Measurements from ENCODE around the gene NDUFA6. TPM values are rescaled to one million over a fixed set of nuclear protein-coding genes. Genes with fewer than 3 reads are reported as not detected.

The NDUFA6 gene
- total RNA-seq, 1 donor from 2014 or later, result 90.1 TPM

GRCh38 chr22:42069801-42070516, 20.6 kb downstream of the NDUFA6 start:
- Mint-ChIP-seq H3K27ac (ENCODE audit: unreplicated experiment) (no peak overlapping the region), H3K27me3 (ENCODE audit: unreplicated experiment) (peaks cover 5% of the 10 kb centered on the region), H3K4me3 (ENCODE audit: unreplicated experiment) (peak overlapping the region; percentile 88), H3K4me1 (ENCODE audit: low read depth, unreplicated experiment) (peaks cover 8% of the 10 kb centered on the region), H3K9me3 (ENCODE audit: unreplicated experiment) (peaks cover 8% of the 10 kb centered on the region), H3K36me3 (ENCODE audit: unreplicated experiment) (peaks cover 7% of the 10 kb centered on the region)
- DNase-seq, result no peak
- TF ChIP-seq CTCF (IDR thresholded peaks at IDR 0.05; ENCODE audit: partially characterized antibody, unreplicated experiment), result no peak

- H3K27me3 Mint-ChIP-seq (ENCODE audit: unreplicated experiment), result peaks cover 4% of the 10 kb centered on the region
- no peak overlapping the region for H3K4me3 Mint-ChIP-seq (ENCODE audit: unreplicated experiment)
- H3K27ac Mint-ChIP-seq (ENCODE audit: unreplicated experiment), result no peak overlapping the region
- peaks cover 6% of the 10 kb centered on the region for H3K4me1 Mint-ChIP-seq (ENCODE audit: low read depth, unreplicated experiment)
- no peak for DNase-seq
- H3K36me3 Mint-ChIP-seq (ENCODE audit: unreplicated experiment), result peaks cover 6% of the 10 kb centered on the region
- peaks cover 8% of the 10 kb centered on the region for H3K9me3 Mint-ChIP-seq (ENCODE audit: unreplicated experiment)
- no peak for TF ChIP-seq CTCF (IDR thresholded peaks at IDR 0.05; ENCODE audit: partially characterized antibody, unreplicated experiment)
Measured at GRCh38 chr22:42068291-42068690, 22.3 kb downstream of the NDUFA6 start.

- no peak for TF ChIP-seq CTCF (IDR thresholded peaks at IDR 0.05; ENCODE audit: partially characterized antibody, unreplicated experiment)
- H3K4me1 Mint-ChIP-seq (ENCODE audit: low read depth, unreplicated experiment), result peaks cover 3% of the 10 kb centered on the region
- peaks cover 6% of the 10 kb centered on the region for H3K36me3 Mint-ChIP-seq (ENCODE audit: unreplicated experiment)
- H3K27me3 Mint-ChIP-seq (ENCODE audit: unreplicated experiment), result peaks cover 4% of the 10 kb centered on the region
- H3K27ac Mint-ChIP-seq (ENCODE audit: unreplicated experiment), result no peak overlapping the region
- H3K4me3 Mint-ChIP-seq (ENCODE audit: unreplicated experiment), result no peak overlapping the region
- peaks cover 8% of the 10 kb centered on the region for H3K9me3 Mint-ChIP-seq (ENCODE audit: unreplicated experiment)
- DNase-seq, result no peak
Measured at GRCh38 chr22:42067671-42068251, 22.8 kb downstream of the NDUFA6 start.

- no peak overlapping the region for H3K4me3 Mint-ChIP-seq (ENCODE audit: unreplicated experiment)
- no peak for DNase-seq
- H3K4me1 Mint-ChIP-seq (ENCODE audit: low read depth, unreplicated experiment), result no peaks in the 10 kb centered on the region
Measured at GRCh38 chr22:42066937-42067336, 23.6 kb downstream of the NDUFA6 start.

More at GRCh38 chr22:42066937-42067336, 23.6 kb downstream of the NDUFA6 start:
- no peak for TF ChIP-seq CTCF (IDR thresholded peaks at IDR 0.05; ENCODE audit: partially characterized antibody, unreplicated experiment)
- Mint-ChIP-seq H3K27me3 (ENCODE audit: unreplicated experiment) (peaks cover 2% of the 10 kb centered on the region), H3K9me3 (ENCODE audit: unreplicated experiment) (peaks cover 5% of the 10 kb centered on the region), H3K36me3 (ENCODE audit: unreplicated experiment) (peaks cover 6% of the 10 kb centered on the region), H3K27ac (ENCODE audit: unreplicated experiment) (no peak overlapping the region)

All from glutamatergic neuron (in vitro differentiated cells).